K562 (cell line): ENCODE data around the gene SLC9C2. TPM values are rescaled to one million over a fixed set of nuclear protein-coding genes. Genes with fewer than 3 reads are reported as not detected.

Experiments used
- ATAC-seq: fragments of 200-7000 bp; cut with Tn5 transposase; 3 replicates; pipeline ENCODE4 v1.9.1; 2020; ENCODE audit warnings: moderate library complexity
- BruUV-seq: library from RNA; stranded (reverse); fragments of 400-500 nt; replicated peaks from 2 replicates; lab custom pipeline; 2021; lab: Mats Ljungman, UMichigan
- CTCF ChIA-PET: fragments of 300-600 bp; formaldehyde crosslinking; extraction: SDS; loops from one replicate; lab custom pipeline; 2021; ENCODE audit warnings: low intra/inter-chr PET ratio; lab: Yijun Ruan, JAX
- POLR2A ChIA-PET: fragments of 300-600, 350-650 bp; sonication (Branson Sonifier 250); formaldehyde crosslinking; extraction: SDS; loops from one replicate; lab custom pipeline; 2021; ENCODE audit warnings: antibody characterized with exemption, inconsistent platforms; lab: Yijun Ruan, JAX
- DNase-seq, 4 experiments: peaks; one replicate each; pipeline versions ENCODE4 v3.0.0 to v3.0.0-alpha.2; 2011 to 2018; ENCODE audit warnings: low spot score in 3 of 4, mixed read lengths in 3 of 4; ENCODE audit errors: extremely low read depth in 1 of 4
- FAIRE-seq: peaks from 2 replicates; lab custom pipeline; 2011; peaks lifted over from hg19 to GRCh38; lab: Jason Lieb, UNC
- H2AFZ ChIP-seq: 2 replicates; pipeline ENCODE4 v1.6.0; 2011; ENCODE audit warnings: low read depth, low read length, control low read depth, inconsistent platforms
- H3K27ac ChIP-seq: fragments of 200-600 bp; 3 replicates; pipeline ENCODE4 v1.8.0; 2011; ENCODE audit warnings: low read depth, mild to moderate bottlenecking, control low read depth, inconsistent platforms, low read length, moderate library complexity, mixed read lengths; ENCODE audit errors: extremely low read depth
- H3K27me3 ChIP-seq, 2 experiments: fragments of 300-600 bp in 1 of 2; 2 replicates in 1 of 2; 3 replicates in 1 of 2; pipeline versions ENCODE4 v1.6.0 to v1.8.0; 2011; ENCODE audit warnings: inconsistent platforms in 2 of 2, low read length in 2 of 2, mild to moderate bottlenecking in 1 of 2, mixed read lengths in 1 of 2, moderate library complexity in 1 of 2; ENCODE audit not compliant: control insufficient read depth in 2 of 2, insufficient read depth in 2 of 2
- H3K36me3 ChIP-seq: fragments of 300-600 bp; 3 replicates; pipeline ENCODE4 v1.8.0; 2011; ENCODE audit warnings: mild to moderate bottlenecking, low read length, inconsistent platforms; ENCODE audit not compliant: control insufficient read depth, insufficient read depth
- H3K4me1 ChIP-seq, 2 experiments: fragments of 200-600 bp in 1 of 2; replicated peaks in 1 of 2; 2 replicates in 1 of 2; 3 replicates in 1 of 2; pipeline versions ENCODE4 v1.5.1 to v1.8.0; 2011; ENCODE audit warnings: inconsistent platforms in 2 of 2, low read length in 2 of 2, mild to moderate bottlenecking in 1 of 2, mixed read lengths in 1 of 2, moderate library complexity in 1 of 2; ENCODE audit not compliant: control insufficient read depth in 2 of 2, insufficient read depth in 2 of 2
- H3K4me2 ChIP-seq: 2 replicates; pipeline ENCODE4 v1.6.1; 2011; ENCODE audit warnings: low read length, control low read depth, inconsistent platforms, mixed read lengths; ENCODE audit not compliant: insufficient read depth
- H3K4me3 ChIP-seq: fragments of 200-600 bp; sonication (generic), shearing (Covaris generic); 2 replicates; pipeline ENCODE4 v1.5.1; 2016; ENCODE audit warnings: control low read depth, inconsistent platforms
- H3K79me2 ChIP-seq: fragments of 200-600 bp; 3 replicates; pipeline ENCODE4 v1.8.0; 2011; ENCODE audit warnings: low read length, inconsistent platforms; ENCODE audit not compliant: control insufficient read depth, insufficient read depth
- H3K9ac ChIP-seq, 2 experiments: 2 replicates each; pipeline versions ENCODE4 v1.6.0 to v1.6.1; 2011; ENCODE audit warnings: low read depth in 2 of 2, low read length in 2 of 2, control low read depth in 1 of 2, inconsistent platforms in 1 of 2, mild to moderate bottlenecking in 1 of 2, mixed read lengths in 1 of 2; ENCODE audit not compliant: insufficient read depth in 1 of 2
- H3K9me1 ChIP-seq: one replicate; pipeline ENCODE4 v1.6.0; 2011; ENCODE audit warnings: inconsistent platforms, mild to moderate bottlenecking, low read length, moderate library complexity; ENCODE audit not compliant: control insufficient read depth, insufficient read depth
- H3K9me3 ChIP-seq: replicated peaks from 2 replicates; pipeline ENCODE4 v1.5.1; 2011; ENCODE audit warnings: low read depth, low read length, inconsistent platforms; ENCODE audit not compliant: control insufficient read depth, insufficient read depth
- H4K20me1 ChIP-seq: replicated peaks from 2 replicates; pipeline ENCODE4 v1.6.1; 2011; ENCODE audit warnings: low read length, inconsistent platforms, mixed read lengths; ENCODE audit not compliant: control insufficient read depth, insufficient read depth
- BRD9 ChIP-seq: fragments of 450-650 bp; IDR thresholded peaks from 2 replicates; pipeline ENCODE4 v1.6.1; 2018; ENCODE audit warnings: low read depth; ENCODE audit not compliant: partially characterized antibody
- KDM4B ChIP-seq, 2 experiments: fragments of 450-650 bp in 1 of 2; sonication (generic) in 1 of 2; IDR thresholded peaks; 2 replicates each; pipeline ENCODE4 v1.6.1; 2016 to 2017; ENCODE audit warnings: borderline replicate concordance in 2 of 2, antibody characterized with exemption in 1 of 2, low read depth in 1 of 2, mild to moderate bottlenecking in 1 of 2
- SAP30 ChIP-seq: fragments of 200-600 bp; sonication (generic); IDR thresholded peaks from 2 replicates; pipeline ENCODE4 v1.6.1; 2012; ENCODE audit warnings: borderline replicate concordance, low read depth, mild to moderate bottlenecking, moderate library complexity, low read length, control low read depth, inconsistent platforms; ENCODE audit not compliant: insufficient read depth, poor library complexity, severe bottlenecking
- TAL1 ChIP-seq: fragments of 450-650 bp; IDR thresholded peaks from 2 replicates; pipeline ENCODE4 v1.6.1; 2016; ENCODE audit warnings: mild to moderate bottlenecking
- ZKSCAN3 ChIP-seq: fragments of 250-450 bp; sonication (Bioruptor Pico); IDR thresholded peaks from 2 replicates; pipeline ENCODE4 v1.4.0; 2020
- whole genome bisulfite sequencing: fragments of 100-300 bp; shearing (Covaris generic); methylation state at CpG from one replicate; pipeline ENCODE4 v1.1.6; 2016; ENCODE audit warnings: low coverage, mixed read lengths; ENCODE audit not compliant: insufficient coverage; ENCODE audit errors: missing lambda C conversion rate; 5-methylcytosine and 5-hydroxymethylcytosine counted together
- in situ Hi-C: fragments of 300-500 bp; cut with MboI; formaldehyde crosslinking; loops from 4 replicates; pipeline ENCODE4 v1.15.0; 2018; ENCODE audit warnings: inconsistent platforms, mixed read lengths
- intact Hi-C: fragments of 100-400 bp; cut with micrococcal nuclease; formaldehyde crosslinking; loops from 2 replicates; pipeline ENCODE4 v1.14.2; 2022
- polyA plus RNA-seq, 8 experiments: library from polyadenylated mRNA; depleted of rRNA in 4 of 8; stranded (reverse) in 5 of 8; unstranded in 3 of 8; fragments of >200 nt; fragmentation: Nextera tagmentation in 2 of 8; fragmentation: Illumina TruSeq in 1 of 8; extraction: Ambion mirVana in 2 of 8; extraction: Trizol in 1 of 8; gene quantifications; 2 replicates each; pipeline versions ENCODE4 v1.2.1 to v1.2.3, GENCODE V29; 2011 to 2014; ENCODE audit warnings: inconsistent platforms in 1 of 8, missing spikeins in 1 of 8
- total RNA-seq, 7 experiments: library from RNA; depleted of rRNA in 6 of 7; stranded (reverse); fragments of >200 nt in 6 of 7; fragmentation: Illumina TruSeq in 2 of 7; extraction: Trizol in 2 of 7; gene quantifications; 2 replicates each; pipeline versions ENCODE4 v1.2.1 to v1.2.3, GENCODE V29; 2011 to 2021; ENCODE audit warnings: low replicate concordance in 1 of 7

The SLC9C2 gene
- total and polyA plus RNA-seq, 9 of the 15 experiments (the other 6 are each of a cell fraction or from before 2014, with no cell fraction given), result 0.11 to 0.22 (median 0.15) TPM; not detected in 5

DNA sequence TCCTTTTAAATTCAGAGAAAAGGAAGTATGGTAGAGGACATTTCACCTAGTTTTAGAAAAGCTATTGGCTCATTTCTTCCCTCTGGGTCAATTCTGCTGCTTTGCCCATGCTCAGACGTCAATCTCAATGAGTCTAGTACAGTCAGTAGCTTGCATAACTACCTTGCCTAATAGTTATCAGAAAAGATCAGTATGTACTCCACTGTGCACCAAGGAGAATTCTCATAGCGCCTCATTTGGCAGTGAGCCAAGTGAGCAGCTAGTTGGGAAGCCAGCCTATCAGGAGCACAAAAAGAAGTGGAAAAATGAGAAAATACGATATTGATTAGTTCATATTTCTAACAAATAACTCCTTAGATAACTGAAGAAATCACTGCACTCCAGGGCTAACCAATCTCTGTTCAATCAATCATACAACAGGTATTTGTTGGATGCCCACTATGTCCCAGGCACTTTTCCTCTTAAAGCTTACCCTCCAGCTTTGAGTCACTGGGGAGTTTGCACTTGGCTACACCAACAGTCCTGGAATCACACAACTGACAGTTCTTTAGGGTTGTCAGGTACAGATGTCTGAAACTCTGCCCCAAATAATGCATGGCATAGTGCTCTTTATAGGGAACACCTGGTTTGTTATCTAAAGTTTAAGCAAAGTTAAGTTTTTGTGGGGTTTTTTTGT, 75.6 kb downstream of the SLC9C2 start (continued):
- TF ChIP-seq BRD9, result no peak
- TF ChIP-seq TAL1, result no peak

GRCh38 chr1:173525926-173526325, 76.9 kb downstream of the SLC9C2 start:
- Histone ChIP-seq H3K4me1 (0 out of 5 replicates have a peak, but pooled peaks cover 0 to 4% of the 10 kb centered on the region in 2 experiments), H4K20me1 (no peaks in the 10 kb centered on the region), H3K4me3 (no peak overlapping the region), H3K27ac (no peak overlapping the region), H3K9me3 (no peaks in the 10 kb centered on the region), H3K9ac (no peak overlapping the region), H3K27me3 (no peaks in the 10 kb centered on the region), H3K9me1 (no peaks in the 10 kb centered on the region), H2AFZ (no peak overlapping the region), H3K4me2 (no peak overlapping the region), H3K79me2 (no peaks in the 10 kb centered on the region), H3K36me3 (no peaks in the 10 kb centered on the region)
- ATAC-seq, result no peak
- ChIA-PET CTCF (no interaction called here), POLR2A (no interaction called here)
- BruUV-seq, result no TSS peak
- FAIRE-seq, result no peak
- intact Hi-C loops (no loop called here), in situ Hi-C loops (no loop called here)
- DNase-seq, result no peak
- TF ChIP-seq KDM4B (IDR thresholded peaks at IDR 0.05; ENCODE audit: borderline replicate concordance in 2 of 2, low read depth in 1 of 2) (no peak), ZKSCAN3 (CRISPR knock-in tag) (no peak), SAP30 (no peak)
- WGBS, result 0% methylated on average over 1 of the region's 1 CpG
